ENCODE results near the gene TNFRSF1A.
"Not testable (repeated sequence)": the region's sequence is repeated elsewhere in the genome, so short reads cannot be mapped to it uniquely, and the experiment has no call there.

TNFRSF1A gene

DNA sequence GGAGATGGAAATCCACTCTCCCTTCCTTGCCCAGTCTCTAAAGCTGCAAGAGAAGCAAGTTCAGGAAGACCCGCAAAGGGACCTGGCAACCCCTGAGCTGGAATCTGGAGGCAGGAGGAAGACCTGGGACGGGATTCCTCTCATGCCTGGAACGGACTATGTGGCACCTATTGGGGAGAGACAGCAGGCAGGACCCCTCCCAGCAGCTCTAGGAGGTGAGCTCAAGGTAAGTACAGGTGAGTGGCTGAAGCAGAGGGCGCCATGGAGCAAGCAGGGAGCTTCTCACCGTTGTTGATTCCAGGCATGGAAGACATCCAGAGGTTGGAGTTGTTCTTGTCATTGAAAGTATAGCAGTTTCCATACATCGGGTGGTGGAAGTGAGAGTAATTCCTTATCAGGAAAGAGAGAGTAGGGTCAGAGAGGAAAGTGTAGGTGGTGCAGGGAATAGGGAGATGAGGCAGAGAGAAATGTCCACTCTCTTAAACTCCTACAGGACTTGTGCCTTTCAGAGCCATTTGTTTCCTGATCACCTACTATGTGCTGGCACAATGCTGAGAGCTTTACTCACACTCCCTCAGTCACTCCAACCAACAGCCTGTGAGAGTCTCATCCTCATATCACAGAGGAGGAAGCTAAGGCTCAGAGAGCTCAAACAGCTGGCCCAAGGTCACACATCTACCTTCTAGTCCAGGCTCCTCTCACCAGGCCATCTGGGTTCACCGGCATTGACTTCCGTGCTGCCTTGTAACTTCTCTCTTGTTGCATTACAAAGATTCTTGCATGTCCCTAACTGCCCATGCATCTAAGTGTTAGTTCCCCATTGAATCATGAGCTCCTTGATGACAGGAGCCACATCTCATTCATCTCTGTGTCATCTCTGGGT lies 13.9 kb upstream of the TNFRSF1A start:
- no peak for DNase-seq

GRCh38 chr12:6354495-6355393 lies 12.9 kb upstream of the TNFRSF1A start:
- no peak for DNase-seq

- no peak for DNase-seq
Measured at GRCh38 chr12:6352193-6353173, 10.6 kb upstream of the TNFRSF1A start.

- DNase-seq: no peak
Measured at GRCh38 chr12:6351622-6352021, 9.7 kb upstream of the TNFRSF1A start.

DNA sequence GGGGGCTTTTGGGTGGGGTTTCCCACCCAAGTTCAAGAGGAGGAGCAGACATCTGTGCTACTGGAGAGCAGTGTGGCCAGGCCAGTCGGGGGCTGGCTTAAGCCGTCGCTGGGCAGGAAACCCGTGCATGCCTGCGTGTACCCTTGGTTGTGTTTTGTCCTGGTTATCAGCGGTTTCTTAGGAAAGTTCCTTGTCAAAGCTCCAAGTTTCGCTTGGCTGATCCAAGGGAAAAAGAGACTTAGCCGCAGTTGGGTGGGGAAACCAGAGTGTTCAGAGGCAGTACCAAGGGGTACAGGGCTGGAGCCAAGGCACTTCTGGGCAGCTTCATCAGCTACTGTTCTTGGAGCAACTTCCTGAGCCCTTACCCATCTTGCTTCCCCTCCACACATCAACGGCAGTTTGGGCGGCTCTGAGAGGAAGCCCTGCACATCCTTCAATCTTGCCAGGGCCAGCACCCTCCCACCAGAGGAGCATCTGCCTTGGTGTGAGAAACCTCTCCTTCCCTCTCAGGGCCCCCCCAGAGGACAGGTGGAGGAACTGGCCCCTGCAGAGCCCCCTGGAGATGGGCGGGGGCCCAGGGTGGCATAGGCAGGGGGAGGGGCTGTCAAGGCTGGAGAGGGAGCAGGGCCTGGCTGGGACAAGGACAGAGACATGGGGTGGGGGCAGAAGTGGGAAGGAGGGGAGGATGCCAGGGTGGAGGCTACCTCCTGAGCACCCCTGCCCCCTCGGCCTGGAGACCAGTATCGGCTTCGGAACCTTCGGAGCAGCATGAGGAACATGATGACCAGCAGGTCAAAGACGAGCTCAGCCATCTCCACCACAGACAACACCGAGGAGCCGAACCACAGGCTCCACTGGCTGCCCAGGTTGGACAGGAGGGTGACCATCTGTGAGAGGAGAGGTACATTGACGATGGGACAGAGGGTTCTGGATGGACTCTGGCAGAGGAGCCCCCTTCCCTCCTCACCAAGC lies 5.8 kb upstream of the TNFRSF1A start:
- no peak for DNase-seq

- no peak for DNase-seq
Measured at GRCh38 chr12:6346942-6347341, 5.1 kb upstream of the TNFRSF1A start.

- no peak for DNase-seq
Measured at GRCh38 chr12:6346235-6346832, 4.5 kb upstream of the TNFRSF1A start.

DNA sequence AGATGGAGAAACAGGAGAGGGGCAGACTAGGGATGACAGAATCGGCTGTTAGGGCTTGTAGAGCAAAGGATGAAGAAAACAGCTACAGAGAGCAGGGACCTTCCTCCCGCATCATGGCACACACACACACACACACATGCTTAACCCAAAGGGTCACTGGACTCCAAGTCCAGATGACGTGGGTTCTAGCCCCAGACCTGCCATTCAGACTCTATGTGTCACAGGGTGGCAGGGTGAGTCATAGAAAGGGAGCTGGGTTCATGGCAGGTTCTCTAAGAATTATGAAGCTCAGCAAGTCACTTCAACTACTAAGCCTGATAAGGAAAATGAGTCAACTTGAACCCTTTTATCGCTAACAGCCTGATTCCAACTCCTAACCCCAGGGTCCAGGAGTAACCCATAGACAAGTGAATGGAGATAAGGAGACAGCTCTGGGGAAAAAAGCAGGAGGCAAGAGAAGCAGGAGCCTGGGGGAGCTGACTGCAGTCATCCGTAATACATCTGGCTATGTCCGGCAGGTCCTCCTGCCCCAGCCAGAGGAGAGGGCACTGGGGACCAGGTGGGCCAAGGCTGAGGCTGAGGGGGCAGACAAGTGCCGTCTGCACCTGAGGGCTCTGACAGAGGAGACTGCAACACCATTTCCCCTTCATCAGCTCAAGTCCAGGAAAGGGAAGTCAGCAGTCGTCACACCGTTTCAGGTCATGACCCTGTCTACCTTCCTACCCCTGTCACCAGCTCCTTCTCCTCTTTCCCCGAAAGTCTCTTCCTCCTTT lies 3.6 kb upstream of the TNFRSF1A start:
- no peak for DNase-seq

GRCh38 chr12:6344101-6344660 lies 2.3 kb upstream of the TNFRSF1A start:
- DNase-seq: not testable (repeated sequence)

- DNase-seq: no peak
Measured at GRCh38 chr12:6343518-6343917, 1.6 kb upstream of the TNFRSF1A start.

DNA sequence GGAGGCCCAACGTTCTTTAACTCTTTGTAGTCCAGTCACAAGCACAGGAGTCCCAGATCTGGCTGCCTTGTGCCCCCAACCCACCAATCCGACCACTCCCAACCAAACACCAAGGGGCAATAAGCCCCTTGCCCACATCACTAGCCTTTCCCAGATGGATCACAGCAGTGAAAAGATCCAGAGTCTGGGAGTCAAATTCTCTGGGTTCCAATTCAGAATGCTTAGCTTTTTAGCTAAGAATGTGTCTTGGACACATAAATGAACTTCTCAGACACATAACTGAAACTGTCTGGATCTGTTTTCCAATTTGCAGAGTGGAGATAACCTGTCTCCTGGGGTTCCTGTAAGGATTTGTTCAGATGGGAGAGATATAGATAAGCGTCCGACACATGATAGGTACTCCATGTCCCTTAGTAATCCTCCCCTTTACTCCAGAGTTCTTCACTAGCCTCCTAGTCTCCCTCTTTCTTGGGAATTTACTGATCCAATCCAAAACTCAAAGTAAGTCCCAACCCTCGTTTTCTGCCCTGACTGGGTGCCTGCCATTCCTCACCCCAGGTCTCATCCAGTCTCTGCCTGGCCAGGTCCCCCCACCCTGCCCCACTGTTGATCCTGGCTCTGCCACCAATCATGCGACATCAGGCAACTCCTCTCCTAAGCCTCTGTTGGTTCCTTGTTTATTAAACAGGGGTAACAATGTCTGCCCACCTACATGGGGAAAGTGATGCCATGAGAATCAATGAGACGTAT lies 439 bp upstream of the TNFRSF1A start:
- DNase-seq: no peak

GRCh38 chr12:6340745-6341416 lies 995 bp downstream of the TNFRSF1A start:
- DNase-seq: no peak

DNA sequence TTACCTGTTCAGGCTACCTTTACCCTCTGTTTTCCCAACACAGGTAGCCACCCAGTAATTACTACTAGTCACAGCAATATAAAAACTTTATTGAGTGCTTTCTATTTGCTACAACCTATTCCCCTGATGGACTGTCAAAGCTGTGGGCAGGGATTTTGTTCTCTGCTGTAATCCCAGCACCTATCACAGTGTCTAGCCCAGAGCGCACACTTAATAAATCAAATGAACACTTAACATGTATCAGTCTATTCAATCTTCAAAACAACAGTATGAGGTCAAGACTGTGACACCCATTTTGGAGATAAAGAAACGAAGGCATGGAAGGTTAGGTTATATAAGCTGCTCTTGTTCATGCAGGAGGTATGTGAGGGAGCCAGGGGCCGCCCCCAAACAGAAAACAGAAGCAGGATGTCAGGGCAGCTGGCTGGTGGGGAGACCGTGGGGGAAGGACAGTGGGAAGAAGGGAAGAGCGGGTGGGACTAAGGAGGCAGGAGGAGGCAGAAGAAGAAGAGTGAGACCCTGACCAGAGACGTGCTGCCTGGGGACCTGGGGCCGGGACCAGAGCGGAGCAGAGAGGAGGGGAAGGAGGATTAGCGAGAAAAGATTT lies 1.7 kb downstream of the TNFRSF1A start:
- DNase-seq: no peak

DNA sequence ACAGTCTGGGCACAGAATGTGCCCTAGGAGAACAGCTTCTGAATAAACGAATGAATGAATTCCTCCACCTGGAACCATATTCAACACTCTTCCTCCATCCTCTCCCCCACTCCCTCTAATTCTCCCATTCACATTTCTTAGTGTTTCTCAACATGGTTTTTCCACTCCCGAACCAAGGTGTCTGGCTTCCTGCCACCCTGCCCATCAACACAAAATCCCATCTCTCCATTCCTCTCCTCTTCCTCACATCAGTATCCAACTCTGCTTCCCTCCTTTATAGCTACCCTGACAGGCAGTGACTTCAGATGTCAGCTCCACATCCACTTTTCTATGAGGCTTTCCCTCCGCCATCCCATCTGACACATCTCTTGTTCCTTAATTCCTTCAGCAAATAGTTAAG lies 2.9 kb downstream of the TNFRSF1A start:
- DNase-seq: no peak

- DNase-seq: not testable (repeated sequence)
Measured at GRCh38 chr12:6338536-6338935, 3.3 kb downstream of the TNFRSF1A start.

GRCh38 chr12:6337958-6338433 lies 3.9 kb downstream of the TNFRSF1A start:
- no peak for DNase-seq
